Fibroblast of skin of abdomen (primary cell): ENCODE measurements around the gene FRRS1.
"Not testable (repeated sequence)": the region's sequence is repeated elsewhere in the genome, so short reads cannot be mapped to it uniquely, and the experiment has no call there.

Source experiments
- DNase-seq: peaks from one replicate; pipeline ENCODE4 v3.0.0-alpha.2; 2013

FRRS1 gene

DNA sequence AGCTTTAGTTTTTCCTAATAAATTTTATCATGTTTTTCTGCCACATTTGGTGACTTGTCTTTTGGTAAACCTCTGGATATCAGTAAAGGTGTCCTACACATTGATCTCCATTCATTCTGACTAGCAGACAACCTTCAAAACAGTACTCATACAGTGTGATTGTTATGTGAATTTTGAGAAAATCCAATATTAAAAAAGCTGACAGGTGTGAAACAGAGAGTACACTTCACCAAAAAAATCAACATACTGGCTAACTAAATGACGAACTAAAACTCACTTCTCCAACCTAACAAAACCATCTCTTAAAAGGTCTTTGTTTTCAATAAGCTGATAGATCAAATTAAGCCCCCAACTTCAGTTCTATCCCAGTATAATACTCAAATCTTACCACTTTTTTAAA lies 1.5 kb downstream of the FRRS1 start:
- no peak for DNase-seq

DNA sequence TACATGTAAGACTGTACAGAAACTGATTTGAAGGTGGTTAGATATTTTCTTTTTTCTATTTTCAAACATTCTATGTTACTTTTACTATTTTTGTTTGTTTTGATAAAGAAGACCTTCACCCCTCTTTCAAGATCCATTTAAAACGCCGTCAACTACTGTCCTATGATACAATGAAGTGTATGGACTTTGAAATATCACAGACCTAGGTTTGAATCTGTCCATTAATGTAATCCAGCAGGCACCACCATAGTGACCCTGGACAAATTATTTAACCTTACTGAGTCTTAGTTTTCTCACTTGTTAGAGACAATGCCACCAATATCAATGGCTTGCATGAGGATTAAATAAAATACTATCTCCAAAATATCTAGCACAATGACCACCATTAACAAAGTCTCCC lies 2.0 kb downstream of the FRRS1 start:
- DNase-seq, result no peak

GRCh38 chr1:99763956-99764355 lies 2.5 kb downstream of the FRRS1 start:
- DNase-seq, result no peak

GRCh38 chr1:99761774-99762173 lies 4.7 kb downstream of the FRRS1 start:
- DNase-seq, result no peak

GRCh38 chr1:99759518-99760160 lies 6.8 kb downstream of the FRRS1 start:
- no peak for DNase-seq

- not testable (repeated sequence) for DNase-seq
Measured at GRCh38 chr1:99758686-99759517, 7.5 kb downstream of the FRRS1 start.

- DNase-seq, result no peak
Measured at GRCh38 chr1:99758073-99758511, 8.3 kb downstream of the FRRS1 start.

GRCh38 chr1:99756598-99756997 lies 9.8 kb downstream of the FRRS1 start:
- DNase-seq, result peak; percentile 26

DNA sequence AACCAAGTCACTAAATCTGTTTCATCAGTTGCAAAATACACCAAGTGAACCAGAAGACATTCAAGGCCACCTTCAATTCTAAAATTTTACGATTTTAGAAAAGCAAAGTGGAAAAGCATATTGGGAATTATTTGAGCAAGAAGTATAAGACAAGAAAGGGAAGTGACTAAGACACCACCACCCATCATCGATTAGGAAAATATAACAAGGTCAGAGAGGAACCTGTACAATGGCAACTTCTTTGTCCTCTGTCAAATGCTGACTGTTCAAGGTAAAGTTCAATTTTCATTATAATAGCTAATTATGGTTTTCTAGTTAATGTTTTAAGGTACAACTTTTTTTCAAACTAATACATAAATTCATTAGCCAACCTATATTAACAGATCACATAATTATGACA lies 10.8 kb downstream of the FRRS1 start:
- no peak for DNase-seq

DNA sequence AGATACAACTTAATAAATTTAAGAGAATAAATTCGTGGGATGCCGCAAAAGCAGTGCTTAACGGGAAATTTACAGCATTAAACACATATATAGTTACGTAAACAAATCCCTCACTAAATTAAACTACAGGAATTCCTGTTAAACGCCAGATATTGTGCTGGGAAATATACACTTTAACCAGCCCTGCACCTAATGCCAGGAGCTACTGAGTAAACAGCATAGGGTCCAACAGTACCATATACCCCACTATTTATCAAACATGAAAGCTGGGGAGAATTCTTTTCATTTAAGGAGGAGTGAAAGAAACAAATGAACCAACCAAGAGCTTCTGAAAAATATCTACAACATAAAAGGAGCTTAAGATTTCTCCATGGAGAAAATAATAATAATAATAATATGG lies 11.7 kb downstream of the FRRS1 start:
- DNase-seq, result no peak

GRCh38 chr1:99754055-99754626 lies 12.3 kb downstream of the FRRS1 start:
- DNase-seq, result no peak

DNA sequence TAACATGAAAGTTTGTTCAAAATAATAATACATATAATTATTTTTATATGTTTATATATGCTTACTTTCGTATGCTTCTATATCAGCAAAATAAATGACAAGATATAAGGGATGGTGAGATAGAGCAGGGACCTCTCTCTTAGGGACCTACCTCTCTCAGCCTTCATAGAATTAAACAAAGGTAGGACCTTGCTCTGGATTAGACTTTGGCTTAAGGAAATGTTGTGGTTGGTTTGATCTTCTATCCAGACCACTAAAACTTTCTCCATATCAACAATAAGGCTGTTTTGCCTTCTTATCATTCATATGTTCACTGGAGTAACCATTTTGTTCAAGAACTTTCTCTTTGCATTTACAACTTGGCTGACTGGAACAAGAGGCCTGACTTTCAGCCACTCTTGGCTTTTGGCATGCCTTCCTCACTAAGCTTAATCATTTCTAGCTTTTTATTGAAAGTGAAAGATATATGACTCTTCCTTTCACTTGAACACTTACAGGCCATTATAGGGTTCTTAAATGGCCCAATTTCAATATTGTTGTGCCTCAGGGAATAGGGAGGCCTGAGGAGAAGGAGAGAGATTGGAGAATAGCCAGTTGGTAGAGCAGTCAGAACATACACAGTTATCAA lies 14.4 kb downstream of the FRRS1 start:
- DNase-seq, result no peak

DNA sequence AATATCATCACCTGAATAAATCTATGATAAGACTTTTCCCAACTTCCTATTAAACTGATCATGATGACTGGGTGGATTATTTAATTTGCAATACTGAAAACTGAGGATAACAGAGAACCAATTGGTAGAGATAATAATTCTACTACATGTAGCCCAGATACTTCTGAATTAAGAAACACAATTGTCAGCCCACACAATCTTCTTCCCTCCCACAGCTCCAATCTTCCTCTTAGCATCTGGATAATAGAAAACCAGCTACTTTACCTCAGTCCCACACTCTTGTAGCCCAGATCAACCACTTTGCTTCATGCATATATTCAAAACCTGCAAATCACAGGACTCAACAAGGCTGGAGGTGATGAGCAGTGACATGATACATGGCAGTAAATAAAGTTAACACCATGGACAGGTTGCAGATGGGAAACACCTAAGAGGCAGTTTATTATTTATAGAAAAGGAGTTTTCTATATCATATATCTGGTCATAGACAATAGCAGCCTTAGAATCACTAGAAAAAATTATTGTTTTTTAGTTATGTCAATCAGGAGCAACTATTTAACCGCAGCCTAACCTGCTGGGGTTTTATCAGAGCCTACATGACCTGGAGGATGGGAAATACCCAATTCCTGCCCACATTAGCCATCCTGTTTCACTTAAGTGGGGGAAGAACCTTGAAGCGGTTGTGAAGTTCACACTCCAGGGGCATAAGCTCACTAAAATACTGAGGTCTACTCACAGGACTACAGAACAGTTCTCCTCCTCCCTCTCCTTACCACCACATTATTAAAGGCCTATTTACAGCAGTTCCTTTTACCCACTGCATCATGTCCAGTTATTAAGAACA lies 16.7 kb downstream of the FRRS1 start:
- no peak for DNase-seq

GRCh38 chr1:99748419-99748818 lies 18.0 kb downstream of the FRRS1 start:
- no peak for DNase-seq

GRCh38 chr1:99745684-99746083 lies 20.8 kb downstream of the FRRS1 start:
- no peak for DNase-seq

- no peak for DNase-seq
Measured at GRCh38 chr1:99745061-99745460, 21.4 kb downstream of the FRRS1 start.

GRCh38 chr1:99740141-99740540 lies 26.3 kb downstream of the FRRS1 start:
- no peak for DNase-seq

DNA sequence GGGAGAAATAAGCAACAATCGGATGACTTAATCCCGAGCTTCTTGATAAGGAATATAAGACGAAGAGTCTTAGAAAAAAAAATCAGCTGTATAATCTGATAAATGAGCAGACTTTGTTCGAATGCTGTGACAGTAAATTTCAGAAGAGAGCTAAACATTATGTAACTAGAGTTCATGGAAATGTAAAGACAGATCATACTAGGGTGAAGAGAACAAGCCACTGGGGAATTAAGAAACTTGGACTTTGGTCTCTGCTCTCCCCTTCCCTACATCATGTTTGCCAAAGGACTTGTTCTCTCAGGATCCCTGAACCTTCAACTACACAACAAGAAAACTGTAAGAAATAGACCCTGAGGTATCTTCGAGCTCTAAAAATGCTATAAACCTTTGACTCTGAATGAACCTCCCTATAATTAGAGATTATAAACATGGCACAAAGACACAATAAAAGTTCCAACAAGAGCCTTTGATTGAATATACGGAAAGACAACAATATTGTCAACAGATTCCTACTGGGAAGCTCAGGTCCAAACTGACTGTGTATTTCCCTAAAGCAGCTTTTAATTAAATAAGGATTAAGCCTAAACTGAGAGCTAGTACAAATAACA lies 27.5 kb downstream of the FRRS1 start:
- DNase-seq, result no peak

- peak; percentile 67 for DNase-seq
Measured at GRCh38 chr1:99737016-99737415, 29.4 kb downstream of the FRRS1 start.

GRCh38 chr1:99735852-99736251 lies 30.6 kb downstream of the FRRS1 start:
- no peak for DNase-seq

DNA sequence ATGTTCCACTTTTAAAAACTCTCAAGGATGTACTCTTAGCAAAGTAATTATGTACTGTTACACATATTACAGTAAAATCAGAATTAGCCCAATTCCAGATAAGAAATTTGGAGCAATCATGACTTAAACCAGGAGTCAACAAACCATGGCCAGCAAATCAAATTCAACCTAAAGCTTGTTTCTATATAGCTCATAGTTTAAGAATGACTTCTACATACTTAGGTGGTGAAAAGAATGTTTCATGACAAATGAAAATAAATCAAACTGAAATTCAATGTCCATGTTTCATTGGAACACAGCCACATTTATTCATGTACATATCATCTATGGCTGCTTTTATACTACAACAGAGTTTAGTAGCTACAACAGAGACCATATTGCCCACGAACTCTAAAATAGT lies 35.1 kb downstream of the FRRS1 start:
- DNase-seq, result peak; percentile 88
